Measurements from ENCODE around the gene ATP2B2.

- TF ChIP-seq, protein P1, sequence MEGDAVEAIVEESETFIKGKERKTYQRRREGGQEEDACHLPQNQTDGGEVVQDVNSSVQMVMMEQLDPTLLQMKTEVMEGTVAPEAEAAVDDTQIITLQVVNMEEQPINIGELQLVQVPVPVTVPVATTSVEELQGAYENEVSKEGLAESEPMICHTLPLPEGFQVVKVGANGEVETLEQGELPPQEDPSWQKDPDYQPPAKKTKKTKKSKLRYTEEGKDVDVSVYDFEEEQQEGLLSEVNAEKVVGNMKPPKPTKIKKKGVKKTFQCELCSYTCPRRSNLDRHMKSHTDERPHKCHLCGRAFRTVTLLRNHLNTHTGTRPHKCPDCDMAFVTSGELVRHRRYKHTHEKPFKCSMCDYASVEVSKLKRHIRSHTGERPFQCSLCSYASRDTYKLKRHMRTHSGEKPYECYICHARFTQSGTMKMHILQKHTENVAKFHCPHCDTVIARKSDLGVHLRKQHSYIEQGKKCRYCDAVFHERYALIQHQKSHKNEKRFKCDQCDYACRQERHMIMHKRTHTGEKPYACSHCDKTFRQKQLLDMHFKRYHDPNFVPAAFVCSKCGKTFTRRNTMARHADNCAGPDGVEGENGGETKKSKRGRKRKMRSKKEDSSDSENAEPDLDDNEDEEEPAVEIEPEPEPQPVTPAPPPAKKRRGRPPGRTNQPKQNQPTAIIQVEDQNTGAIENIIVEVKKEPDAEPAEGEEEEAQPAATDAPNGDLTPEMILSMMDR (conservative IDR thresholded peaks at IDR 0.05; ENCODE audit: low read length) = no peak
- no peak for TF ChIP-seq EZH2phosphoT487 (IDR thresholded peaks at IDR 0.05; ENCODE audit: borderline replicate concordance, low read depth, low read length)
These were observed 39.2 kb downstream of the ATP2B2 start for GRCh38 chr3:10466186-10466585.
